Ovary (tissue), 9 donors: ENCODE data around the gene SHTN1. TPM values are rescaled to one million over a fixed set of nuclear protein-coding genes. Genes with fewer than 3 reads are reported as not detected.

Source experiments
- DNase-seq, 5 donors: peaks; one replicate each; pipeline ENCODE4 v3.0.0-alpha.2; 2019 to 2020
- H3K27ac ChIP-seq, 2 donors: fragments of 200-600 bp; one replicate each; pipeline versions ENCODE4 v1.5.1 to v1.8.0; 2019 to 2022
- H3K27me3 ChIP-seq: fragments of 200-600 bp; one replicate; pipeline ENCODE4 v1.8.0; 2022
- H3K36me3 ChIP-seq: fragments of 200-600 bp; sonication (generic); one replicate; pipeline ENCODE4 v1.5.1; 2019
- H3K4me1 ChIP-seq: one replicate; pipeline ENCODE4 v1.8.1; 2013; ENCODE audit warnings: mild to moderate bottlenecking, moderate library complexity; ENCODE audit not compliant: insufficient read depth
- H3K4me3 ChIP-seq: fragments of 200-600 bp; sonication (generic); one replicate; pipeline ENCODE4 v1.5.1; 2017
- H3K9me3 ChIP-seq, 2 donors: fragments of 200-600 bp in 1 of 2; sonication (generic) in 1 of 2; one replicate each; pipeline versions ENCODE4 v1.5.1 to v1.8.1; 2013 to 2019; ENCODE audit warnings: mild to moderate bottlenecking in 1 of 2, moderate library complexity in 1 of 2
- EP300 ChIP-seq: sonication (generic); formaldehyde crosslinking; IDR thresholded peaks from one replicate; pipeline ENCODE4 v1.6.1; 2017; ENCODE audit warnings: antibody characterized with exemption
- POLR2A ChIP-seq: fragments of 450-650 bp; IDR thresholded peaks from one replicate; pipeline ENCODE4 v1.6.1; 2017; ENCODE audit warnings: antibody characterized with exemption, mild to moderate bottlenecking, moderate library complexity
- WGBS, 3 donors: extraction: QIAGEN DNeasy Blood & Tissue Kit in 1 of 3; methylation state at CpG; one replicate each; pipeline versions ENCODE4 v1.1.5 to v1.1.7; 2013 to 2017; 5-methylcytosine and 5-hydroxymethylcytosine counted together
- intact Hi-C, 4 donors: fragments of 100-400 bp; cut with DNase I; formaldehyde crosslinking; loops; one replicate each; pipeline versions ENCODE4 v1.11.0 to v1.15.1; 2022 to 2023
- polyA plus RNA-seq, 2 donors: library from polyadenylated mRNA; stranded (reverse); fragments of 200-250 nt in 1 of 2; fragments of 350-450 nt in 1 of 2; fragmentation: Illumina TruSeq in 1 of 2; extraction: RNeasy Lipid Tissue Mini Kit (QIAGEN cat#74804) in 1 of 2; gene quantifications; one replicate each; pipeline ENCODE4 v1.2.3, GENCODE V29; 2013 to 2014
- total RNA-seq, 7 donors: library from RNA; depleted of rRNA in 2 of 7; stranded (reverse); fragments of >200 nt in 2 of 7; fragmentation: NEBNext Ultra II Directional in 3 of 7; extraction: Animal tissue kit (Norgen Biotek cat#: 25700) in 3 of 7; gene quantifications; one replicate each; pipeline versions ENCODE4 v1.1.0 to v1.2.4, GENCODE V29; 2016 to 2023
- TF ChIP-seq, protein P1 (sequence below), 3 donors: fragments of 450-650 bp in 2 of 3; fragments of 200-600 bp in 1 of 3; IDR thresholded peaks; one replicate each; pipeline versions ENCODE4 v1.5.1 to v1.8.0; 2016 to 2022; ENCODE audit warnings: antibody characterized with exemption in 3 of 3, mild to moderate bottlenecking in 1 of 3
- donor health status: DM: no; HTN: no; CAD: no; lungs with moderate emphysema.
- donor health status: DM: no; HTN: no; CAD: no.
- donor health status: Bipolar disorder and iron deficiency.
- donor health status: DM: yes; HTN: yes; CAD: no.
- donor health status: DM: no; HTN: no; CAD: no.
- donor health status: DM: yes; HTN: yes; CAD: no.

Gene SHTN1
- total and polyA plus RNA-seq, 9 donors: 4.7 to 22.1 (median 16.3) TPM

- Histone ChIP-seq H3K4me3 (no peak overlapping the region), H3K36me3 (no peaks in the 10 kb centered on the region), H3K9me3 (no peaks in the 10 kb centered on the region), H3K27me3 (no peaks in the 10 kb centered on the region), H3K27ac (no peak overlapping the region), H3K4me1 (no peaks in the 10 kb centered on the region)
- TF ChIP-seq, protein P1, sequence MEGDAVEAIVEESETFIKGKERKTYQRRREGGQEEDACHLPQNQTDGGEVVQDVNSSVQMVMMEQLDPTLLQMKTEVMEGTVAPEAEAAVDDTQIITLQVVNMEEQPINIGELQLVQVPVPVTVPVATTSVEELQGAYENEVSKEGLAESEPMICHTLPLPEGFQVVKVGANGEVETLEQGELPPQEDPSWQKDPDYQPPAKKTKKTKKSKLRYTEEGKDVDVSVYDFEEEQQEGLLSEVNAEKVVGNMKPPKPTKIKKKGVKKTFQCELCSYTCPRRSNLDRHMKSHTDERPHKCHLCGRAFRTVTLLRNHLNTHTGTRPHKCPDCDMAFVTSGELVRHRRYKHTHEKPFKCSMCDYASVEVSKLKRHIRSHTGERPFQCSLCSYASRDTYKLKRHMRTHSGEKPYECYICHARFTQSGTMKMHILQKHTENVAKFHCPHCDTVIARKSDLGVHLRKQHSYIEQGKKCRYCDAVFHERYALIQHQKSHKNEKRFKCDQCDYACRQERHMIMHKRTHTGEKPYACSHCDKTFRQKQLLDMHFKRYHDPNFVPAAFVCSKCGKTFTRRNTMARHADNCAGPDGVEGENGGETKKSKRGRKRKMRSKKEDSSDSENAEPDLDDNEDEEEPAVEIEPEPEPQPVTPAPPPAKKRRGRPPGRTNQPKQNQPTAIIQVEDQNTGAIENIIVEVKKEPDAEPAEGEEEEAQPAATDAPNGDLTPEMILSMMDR (IDR thresholded peaks at IDR 0.05): no peak
- no peak for TF ChIP-seq EP300
- intact Hi-C loops: no loop called here
- 92 to 95% (median 92%) methylated on average over 3 of the region's 3 CpGs for WGBS, 3 donors
- no peak for DNase-seq
These were observed 36.7 kb downstream of the SHTN1 start for GRCh38 chr10:116968331-116968730.

DNA sequence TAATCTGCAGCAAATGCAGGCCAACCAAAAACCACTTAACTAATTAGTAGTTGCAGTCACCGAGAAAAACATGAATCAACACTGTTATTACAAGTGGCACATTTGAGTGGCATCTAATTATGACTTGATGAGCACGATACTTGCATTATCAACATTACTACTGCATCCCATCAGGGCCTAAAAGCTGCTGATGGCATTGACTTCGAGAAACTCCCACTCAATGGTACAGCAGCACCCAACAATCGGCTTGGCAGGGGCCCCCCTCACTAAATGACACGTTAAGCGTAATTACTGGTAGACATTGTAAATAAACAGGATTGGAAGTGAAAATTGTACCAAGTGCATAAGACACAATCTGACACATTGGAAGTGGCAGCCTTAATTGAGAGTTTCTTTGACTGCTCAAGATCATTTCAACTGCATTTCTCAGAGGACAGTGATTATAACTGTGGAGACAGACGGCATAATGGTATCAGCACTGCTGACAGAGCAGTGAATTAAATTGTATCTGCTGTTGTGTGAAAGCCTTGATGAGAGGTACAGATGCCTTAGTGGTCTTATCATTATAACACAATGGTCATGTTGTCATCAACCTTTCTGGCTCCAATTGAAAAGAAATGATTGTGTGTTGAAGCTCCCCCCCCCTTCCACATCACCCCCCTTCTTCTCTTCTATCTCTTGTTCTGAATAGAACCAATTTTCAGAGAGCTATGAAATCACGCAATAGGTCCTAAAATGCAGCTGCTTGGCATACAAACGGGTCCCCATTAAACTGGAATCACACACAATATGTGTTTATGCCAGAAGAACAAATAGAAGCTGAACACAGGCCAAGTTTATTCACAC lies 43.4 kb downstream of the SHTN1 start:
- no peaks in the 10 kb centered on the region for H3K27me3 ChIP-seq
- no peaks in the 10 kb centered on the region for H3K9me3 ChIP-seq
- intact Hi-C loops: no loop called here
- H3K36me3 ChIP-seq: no peaks in the 10 kb centered on the region
- 69 to 79% (median 74%) methylated on average over 9 of the region's 9 CpGs for WGBS, 3 donors
- no peak overlapping the region for H3K27ac ChIP-seq
- TF ChIP-seq POLR2A: no peak
- TF ChIP-seq, protein P1 (IDR thresholded peaks at IDR 0.05): no peak
- TF ChIP-seq EP300: no peak
- no peak for DNase-seq
- no peak overlapping the region for H3K4me3 ChIP-seq
- no peaks in the 10 kb centered on the region for H3K4me1 ChIP-seq

DNA sequence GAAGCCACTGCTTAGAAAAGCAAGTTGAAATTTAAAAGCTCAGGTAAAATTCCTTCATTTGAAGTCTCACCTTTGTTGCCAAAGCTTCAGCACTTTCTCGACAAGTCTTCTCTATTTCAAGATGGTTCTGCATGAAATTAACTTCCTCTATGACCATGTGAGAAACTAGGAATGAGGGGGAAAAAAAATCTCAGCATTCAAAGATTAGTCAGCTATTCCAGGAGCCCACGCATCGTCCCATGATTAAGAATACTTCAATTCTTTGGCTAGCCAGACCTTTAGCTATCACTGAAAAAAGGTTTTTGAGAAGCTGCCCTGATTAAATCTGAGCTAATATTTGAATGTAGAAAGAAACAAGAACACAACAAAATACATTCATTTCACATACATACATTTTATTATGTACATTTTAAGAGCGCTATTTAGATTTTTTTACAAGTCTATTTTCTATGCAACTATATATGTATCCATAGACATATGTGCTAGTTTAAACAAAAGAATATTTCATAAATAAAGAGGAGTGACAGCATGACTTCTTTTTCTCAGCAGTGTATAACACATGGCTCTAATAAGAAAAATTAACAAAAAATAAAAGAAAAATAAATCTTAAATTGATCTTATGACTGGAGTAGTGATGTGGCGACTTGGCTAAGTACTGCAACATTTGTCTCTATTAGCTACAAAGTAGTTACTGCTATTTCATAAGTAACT lies 44.8 kb downstream of the SHTN1 start:
- Histone ChIP-seq H3K4me3 (no peak overlapping the region), H3K27ac (no peak overlapping the region), H3K4me1 (no peaks in the 10 kb centered on the region), H3K27me3 (no peaks in the 10 kb centered on the region), H3K36me3 (no peaks in the 10 kb centered on the region), H3K9me3 (no peaks in the 10 kb centered on the region)
- 63 to 74% (median 68%) methylated on average over 5 of the region's 5 CpGs for WGBS, 3 donors
- DNase-seq: no peak
- intact Hi-C loops: no loop called here
- TF ChIP-seq, protein P1 (IDR thresholded peaks at IDR 0.05): no peak
- no peak for TF ChIP-seq POLR2A
- no peak for TF ChIP-seq EP300

DNA sequence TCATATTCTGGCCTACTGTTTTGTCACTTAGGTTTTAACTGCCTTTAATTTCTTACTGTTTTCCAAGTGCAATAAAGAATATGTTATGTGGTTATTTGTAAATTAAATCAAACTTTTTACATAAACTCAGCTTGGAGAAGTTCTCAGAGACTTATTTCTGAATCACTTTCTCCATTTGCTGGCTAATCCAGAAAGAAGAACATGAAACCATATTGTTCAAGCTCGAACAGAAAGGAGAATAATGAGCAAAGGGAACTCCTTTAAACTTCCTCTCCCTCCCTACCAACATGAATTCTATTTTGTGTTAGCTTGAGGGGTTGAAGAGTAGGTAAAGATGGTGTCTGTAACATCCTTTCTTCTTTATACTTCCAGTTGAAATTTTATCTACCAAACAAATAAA lies 52.3 kb downstream of the SHTN1 start:
- no peak overlapping the region for H3K27ac ChIP-seq
- H3K27me3 ChIP-seq: no peaks in the 10 kb centered on the region
- no peak overlapping the region for H3K4me3 ChIP-seq
- TF ChIP-seq POLR2A: no peak
- TF ChIP-seq, protein P1 (IDR thresholded peaks at IDR 0.05): no peak
- TF ChIP-seq EP300: no peak
- 55 to 70% (median 65%) methylated on average over 1 of the region's 1 CpG for WGBS, 3 donors
- H3K4me1 ChIP-seq: no peaks in the 10 kb centered on the region
- no peaks in the 10 kb centered on the region for H3K9me3 ChIP-seq
- DNase-seq: no peak
- intact Hi-C loops: no loop called here
- no peaks in the 10 kb centered on the region for H3K36me3 ChIP-seq
